Neural cell (in vitro differentiated cells): ENCODE data around the gene SPATA19. TPM values are rescaled to one million over a fixed set of nuclear protein-coding genes. Genes with fewer than 3 reads are reported as not detected.

Source experiments
- H2AFZ ChIP-seq: fragments of 200-600, 300-800 bp; sonication (generic), shearing (Covaris generic); 2 replicates; pipeline ENCODE4 v1.6.0; 2014; ENCODE audit warnings: low read depth, mild to moderate bottlenecking, antibody characterized with exemption, low read length, moderate library complexity
- H3F3A ChIP-seq: fragments of 200-600 bp; shearing (Covaris generic); 2 replicates; pipeline ENCODE4 v1.6.1; 2016; ENCODE audit warnings: mild to moderate bottlenecking, moderate library complexity, mixed read lengths, antibody characterized with exemption, low read length; ENCODE audit not compliant: insufficient read depth, poor library complexity, severe bottlenecking
- H3K27ac ChIP-seq: fragments of 200-600, 300-800 bp; sonication (generic), shearing (Covaris generic); 2 replicates; pipeline ENCODE4 v1.5.1; 2014; ENCODE audit warnings: mild to moderate bottlenecking, low read length, moderate library complexity
- H3K27me3 ChIP-seq: fragments of 300-800, 200-600 bp; sonication (generic), shearing (Covaris generic); 2 replicates; pipeline ENCODE4 v1.6.0; 2014; ENCODE audit warnings: mild to moderate bottlenecking, low read depth, low read length, moderate library complexity; ENCODE audit not compliant: insufficient read depth
- H3K36me3 ChIP-seq: fragments of 300-800, 200-600 bp; sonication (generic), shearing (Covaris generic); 2 replicates; pipeline ENCODE4 v1.5.1; 2014; ENCODE audit warnings: mild to moderate bottlenecking, antibody characterized with exemption, low read length, moderate library complexity; ENCODE audit not compliant: insufficient read depth
- H3K4me2 ChIP-seq: fragments of 300-800, 200-600 bp; sonication (generic), shearing (Covaris generic); 2 replicates; pipeline ENCODE4 v1.6.0; 2014; ENCODE audit warnings: mild to moderate bottlenecking, low read length
- H3K4me3 ChIP-seq: fragments of 300-800, 200-600 bp; sonication (generic), shearing (Covaris generic); 2 replicates; pipeline ENCODE4 v1.5.1; 2014; ENCODE audit warnings: mild to moderate bottlenecking, low read length, moderate library complexity
- H3K79me2 ChIP-seq: fragments of 200-600 bp; shearing (Covaris generic); replicated peaks from 2 replicates; pipeline ENCODE4 v1.6.0; 2014; ENCODE audit warnings: mild to moderate bottlenecking, low read length, moderate library complexity; ENCODE audit not compliant: insufficient read depth
- H3K9ac ChIP-seq: fragments of 300-800, 200-600 bp; sonication (generic), shearing (Covaris generic); 2 replicates; pipeline ENCODE4 v1.6.1; 2016; ENCODE audit warnings: mild to moderate bottlenecking, low read length, mixed read lengths
- H3K9me2 ChIP-seq: fragments of 200-600 bp; shearing (Covaris generic); 2 replicates; pipeline ENCODE4 v1.6.1; 2016; ENCODE audit warnings: mild to moderate bottlenecking, low read length, mixed read lengths; ENCODE audit not compliant: insufficient read depth
- H3K9me3 ChIP-seq: fragments of 200-600, 300-800 bp; sonication (generic), shearing (Covaris generic); 2 replicates; pipeline ENCODE4 v1.6.1; 2016; ENCODE audit warnings: mild to moderate bottlenecking, mixed run types, low read length, moderate library complexity, mixed read lengths
- H4K20me1 ChIP-seq: fragments of 200-600 bp; shearing (Covaris generic); 2 replicates; pipeline ENCODE4 v1.6.1; 2016; ENCODE audit warnings: mild to moderate bottlenecking, mixed run types; ENCODE audit not compliant: insufficient read depth
- CTCF ChIP-seq: fragments of 450-650 bp; IDR thresholded peaks from 2 replicates; pipeline ENCODE4 v1.5.1; 2014; ENCODE audit warnings: antibody characterized with exemption, mild to moderate bottlenecking, moderate library complexity; ENCODE audit not compliant: poor library complexity, severe bottlenecking
- EP300 ChIP-seq: fragments of 450-650 bp; conservative IDR thresholded peaks from 2 replicates; pipeline ENCODE4 v1.6.1; 2014; ENCODE audit warnings: antibody characterized with exemption, mild to moderate bottlenecking, moderate library complexity; ENCODE audit not compliant: poor library complexity, severe bottlenecking
- EZH2 ChIP-seq: fragments of 200-600, 300-800 bp; shearing (Covaris generic), sonication (generic); IDR thresholded peaks from 2 replicates; pipeline ENCODE4 v1.6.1; 2014; ENCODE audit warnings: antibody characterized with exemption, low read length, borderline replicate concordance, mild to moderate bottlenecking; ENCODE audit not compliant: insufficient read depth, poor library complexity, severe bottlenecking
- MXI1 ChIP-seq: fragments of 450-650 bp; conservative IDR thresholded peaks from 2 replicates; pipeline ENCODE4 v1.6.1; 2014; ENCODE audit warnings: antibody characterized with exemption, mild to moderate bottlenecking; ENCODE audit not compliant: poor library complexity, severe bottlenecking
- POLR2AphosphoS5 ChIP-seq: IDR thresholded peaks from 2 replicates; pipeline ENCODE4 v1.6.1; 2012
- RAD21 ChIP-seq: fragments of 450-650 bp; conservative IDR thresholded peaks from 2 replicates; pipeline ENCODE4 v1.6.1; 2014; ENCODE audit warnings: antibody characterized with exemption, mild to moderate bottlenecking, moderate library complexity
- REST ChIP-seq: IDR thresholded peaks from 2 replicates; pipeline ENCODE4 v1.6.1; 2012; ENCODE audit warnings: borderline replicate concordance
- SMC3 ChIP-seq: fragments of 450-650 bp; conservative IDR thresholded peaks from 2 replicates; pipeline ENCODE4 v1.6.1; 2014; ENCODE audit warnings: antibody characterized with exemption, mild to moderate bottlenecking, moderate library complexity; ENCODE audit not compliant: poor library complexity
- TAF1 ChIP-seq: IDR thresholded peaks from 2 replicates; pipeline ENCODE4 v1.6.1; 2012; ENCODE audit warnings: low read depth
- polyA plus RNA-seq: library from polyadenylated mRNA; depleted of rRNA; stranded (reverse); fragments of >200 nt; gene quantifications from 2 replicates; pipeline ENCODE4 v1.2.3, GENCODE V29; 2014

SPATA19 gene
- polyA plus RNA-seq, 1 donor from 2014 or later, result not detected

GRCh38 chr11:133808393-133809140 lies 36.7 kb downstream of the SPATA19 start:
- H3K79me2 ChIP-seq, result no peaks in the 10 kb centered on the region

GRCh38 chr11:133803026-133803425 lies 42.3 kb downstream of the SPATA19 start:
- H2AFZ ChIP-seq, result no peak overlapping the region
- H3K27ac ChIP-seq, result no peak overlapping the region
- no peaks in the 10 kb centered on the region for H3K9me2 ChIP-seq
- H3K36me3 ChIP-seq, result no peaks in the 10 kb centered on the region
- H4K20me1 ChIP-seq, result no peaks in the 10 kb centered on the region
- no peaks in the 10 kb centered on the region for H3K27me3 ChIP-seq
- no peak overlapping the region for H3K9ac ChIP-seq
- no peaks in the 10 kb centered on the region for H3K9me3 ChIP-seq
- H3F3A ChIP-seq, result no peaks in the 10 kb centered on the region
- no peaks in the 10 kb centered on the region for H3K79me2 ChIP-seq
- H3K4me2 ChIP-seq, result no peak overlapping the region
- no peak overlapping the region for H3K4me3 ChIP-seq
- TF ChIP-seq CTCF (no peak), EP300 (no peak), EZH2 (no peak), REST (no peak)

More at GRCh38 chr11:133808393-133809140, 36.7 kb downstream of the SPATA19 start:
- H3K9me2 ChIP-seq, result no peaks in the 10 kb centered on the region
- H2AFZ ChIP-seq, result no peak overlapping the region
- H3K27me3 ChIP-seq, result no peaks in the 10 kb centered on the region
- H3K9ac ChIP-seq, result no peak overlapping the region
- H3F3A ChIP-seq, result no peaks in the 10 kb centered on the region
- H3K27ac ChIP-seq, result no peak overlapping the region
- TF ChIP-seq MXI1 (no peak), SMC3 (no peak), POLR2AphosphoS5 (no peak), RAD21 (no peak), TAF1 (no peak), CTCF (no peak), EZH2 (no peak), EP300 (no peak), REST (no peak)
- no peaks in the 10 kb centered on the region for H3K9me3 ChIP-seq
- H3K4me2 ChIP-seq, result no peak overlapping the region
- no peaks in the 10 kb centered on the region for H4K20me1 ChIP-seq
- no peaks in the 10 kb centered on the region for H3K36me3 ChIP-seq
- no peak overlapping the region for H3K4me3 ChIP-seq
